HG03432 (cell line): ENCODE measurements around the gene SLC29A1.

ENCODE experiments used
- ATAC-seq: cut with Tn5 transposase; IDR thresholded peaks from one replicate; pipeline ENCODE4 v1.9.1; 2021; ENCODE audit warnings: mild to moderate bottlenecking, moderate library complexity; ENCODE audit not compliant: unreplicated experiment

SLC29A1 gene

DNA sequence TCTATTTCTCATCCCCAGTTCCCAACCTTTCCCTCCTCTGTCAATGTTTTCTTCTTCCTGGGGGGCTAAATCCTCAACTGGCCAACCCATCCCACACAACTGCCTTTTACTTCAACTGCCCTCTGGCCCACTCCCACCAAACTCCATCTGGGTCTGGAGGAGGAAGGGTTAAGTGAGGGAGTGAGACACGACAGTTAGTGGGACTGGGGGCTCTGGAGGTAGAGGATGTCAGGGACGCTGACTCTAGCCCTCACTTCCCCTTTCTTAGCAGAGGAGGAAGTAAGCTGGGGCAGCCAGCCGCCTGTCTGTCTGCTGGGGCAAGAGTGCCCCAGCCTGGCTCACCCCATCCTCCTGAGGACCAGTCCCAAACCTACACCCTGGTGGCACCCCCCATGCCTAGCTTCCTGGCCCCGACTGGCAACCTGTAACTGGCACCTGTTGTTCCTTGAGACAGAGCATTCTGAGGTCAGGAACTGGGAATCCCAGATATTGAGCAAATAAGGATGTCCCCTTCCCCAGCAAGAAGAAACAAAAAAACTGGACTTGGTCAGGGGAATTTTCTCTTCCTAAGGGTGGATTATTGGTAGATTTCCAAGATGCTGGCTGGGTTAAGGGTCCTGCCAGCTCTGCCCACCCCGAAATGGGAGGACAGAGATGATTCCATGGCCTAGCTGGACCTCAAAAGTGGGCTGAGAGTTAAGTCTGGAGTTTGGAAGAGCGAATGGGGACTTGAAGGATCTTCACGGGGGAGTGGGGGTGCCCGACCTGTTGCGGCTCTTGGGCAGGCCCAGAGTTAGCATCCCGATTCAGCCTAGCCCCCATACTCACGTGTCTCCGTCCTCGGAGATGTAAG lies 41.0 kb downstream of the SLC29A1 start:
- ATAC-seq = peak; percentile 27

DNA sequence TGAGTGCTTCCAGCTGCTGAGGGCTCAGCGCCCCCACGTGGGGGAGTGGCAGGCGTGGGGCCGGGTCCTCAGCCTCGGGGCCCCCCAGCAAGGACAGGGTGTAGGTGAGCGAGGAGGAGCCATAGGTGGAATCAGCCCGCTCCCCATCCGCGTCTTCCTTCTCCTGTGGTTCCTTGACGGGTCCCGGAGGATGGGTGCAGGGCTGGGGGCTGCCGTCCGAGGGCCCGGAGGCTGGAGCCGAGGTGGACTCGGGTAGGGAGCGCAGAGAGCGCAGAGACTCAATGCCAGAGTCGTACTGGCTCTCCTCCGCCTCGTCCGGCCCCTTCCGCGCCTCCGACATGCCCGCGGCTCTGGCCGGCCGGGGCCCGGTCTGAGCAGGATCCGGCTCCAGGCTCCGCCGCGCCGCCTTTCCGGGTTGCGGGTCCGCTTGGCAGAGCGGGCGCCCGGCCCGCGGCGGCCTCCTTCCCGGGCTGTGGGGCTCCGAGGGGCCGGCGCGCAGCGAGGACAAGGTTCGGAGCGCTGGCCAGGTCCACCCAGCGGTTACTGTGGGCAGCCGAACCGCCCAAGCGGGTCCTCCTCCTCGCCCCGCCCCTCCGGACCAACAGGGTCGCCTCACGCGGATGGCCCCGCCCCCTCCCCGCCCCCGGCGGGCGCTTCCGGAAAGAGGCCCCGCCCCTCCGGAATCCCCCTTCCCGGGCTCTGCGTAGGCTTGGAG lies 41.8 kb downstream of the SLC29A1 start, which contains the start of gene NFKBIE:
Gene NFKBIE (minus strand): TSS at position 545 of the 715 bp plus-strand sequence. CDS start 205 bp downstream, at position 340.
- ATAC-seq = peak; percentile 53

DNA sequence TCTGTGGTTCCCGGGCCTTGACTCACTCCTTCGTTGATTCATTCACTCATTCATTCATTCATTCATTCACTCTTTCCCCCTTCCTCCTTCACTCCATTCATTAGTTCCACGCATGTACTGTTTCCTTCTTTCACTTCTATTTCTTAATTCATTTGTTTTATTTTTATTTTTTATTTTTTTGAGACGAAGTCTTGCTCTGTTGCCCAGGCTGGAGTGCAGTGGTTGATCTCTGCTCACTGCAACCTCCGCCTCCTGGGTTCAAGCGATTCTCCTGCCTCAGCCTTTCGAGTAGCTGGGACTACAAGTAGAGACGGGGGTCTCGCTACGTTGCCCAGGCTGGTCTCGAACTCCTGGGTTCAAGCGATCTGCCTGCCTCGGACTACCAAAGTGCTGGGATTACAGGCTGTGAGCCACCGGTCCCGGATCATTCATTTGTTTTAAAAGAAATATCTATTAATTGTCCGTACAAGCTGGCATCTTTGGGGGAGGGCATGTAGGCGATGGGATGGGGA lies 42.4 kb downstream of the SLC29A1 start:
- no peak for ATAC-seq

DNA sequence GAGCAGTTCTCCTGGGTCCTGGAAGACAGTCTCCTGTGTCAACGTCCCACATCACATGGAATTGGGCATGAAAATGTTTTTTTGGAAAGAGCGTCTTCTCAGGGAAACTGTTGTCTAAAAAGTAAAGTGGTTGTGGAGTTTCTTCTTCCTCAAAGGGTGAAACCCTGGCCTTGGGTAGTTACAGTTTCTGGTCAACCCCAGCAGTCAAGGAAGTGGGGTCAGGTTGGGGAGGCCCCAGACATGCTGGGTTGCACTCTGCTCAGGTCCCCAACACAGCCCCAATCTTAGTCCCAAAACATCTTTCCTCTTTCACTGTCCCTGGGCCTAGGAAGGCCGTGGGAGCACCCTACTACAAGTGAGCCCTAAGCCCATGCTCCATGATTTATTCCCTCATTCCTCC lies 43.0 kb downstream of the SLC29A1 start:
- ATAC-seq = peak; percentile 25

DNA sequence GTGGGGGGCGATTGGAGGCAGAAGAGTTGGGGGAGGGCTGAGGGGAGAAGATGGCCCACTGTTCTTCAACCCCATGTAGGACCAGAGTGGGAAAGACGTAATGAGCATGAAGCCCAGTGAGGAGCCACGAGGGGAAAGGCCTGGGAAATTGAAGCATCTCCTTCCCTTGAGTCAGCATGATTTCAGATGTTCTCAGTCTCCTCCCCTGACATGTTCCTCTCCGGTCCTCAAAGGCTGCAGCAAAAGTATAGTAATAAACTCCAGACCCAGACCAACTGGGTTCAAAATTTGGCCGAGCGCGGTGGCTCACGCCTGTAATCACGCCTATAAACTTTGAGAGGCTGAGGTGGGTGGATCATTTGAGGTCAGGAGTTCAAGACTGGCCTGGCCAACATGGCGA lies 43.9 kb downstream of the SLC29A1 start:
- ATAC-seq = no peak

DNA sequence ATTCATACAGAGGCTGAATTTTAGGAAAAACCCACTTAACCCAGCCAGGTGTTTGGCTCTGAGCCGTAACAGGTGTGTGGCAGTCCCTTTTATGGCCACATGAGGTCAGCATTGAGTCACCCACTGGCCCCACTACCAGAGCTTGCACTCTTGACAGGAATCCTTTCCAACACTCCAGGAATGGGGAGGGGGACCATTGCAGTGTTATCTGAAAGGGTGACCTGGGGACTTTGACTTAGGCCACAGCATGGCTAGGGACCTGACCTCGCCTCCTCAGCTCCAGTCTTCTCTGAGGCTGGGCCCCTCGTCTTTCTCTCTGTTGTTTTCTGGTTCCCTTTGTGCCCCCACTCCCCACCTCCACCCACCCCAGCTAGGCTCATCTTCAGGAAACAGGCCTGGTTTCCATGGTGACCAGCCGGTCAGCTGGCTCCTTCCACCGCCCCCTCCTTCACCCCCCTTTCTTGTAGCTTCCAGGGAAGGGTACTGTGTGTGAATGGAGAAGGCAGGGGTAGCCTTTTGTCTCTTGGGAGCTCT lies 44.8 kb downstream of the SLC29A1 start:
- no peak for ATAC-seq

DNA sequence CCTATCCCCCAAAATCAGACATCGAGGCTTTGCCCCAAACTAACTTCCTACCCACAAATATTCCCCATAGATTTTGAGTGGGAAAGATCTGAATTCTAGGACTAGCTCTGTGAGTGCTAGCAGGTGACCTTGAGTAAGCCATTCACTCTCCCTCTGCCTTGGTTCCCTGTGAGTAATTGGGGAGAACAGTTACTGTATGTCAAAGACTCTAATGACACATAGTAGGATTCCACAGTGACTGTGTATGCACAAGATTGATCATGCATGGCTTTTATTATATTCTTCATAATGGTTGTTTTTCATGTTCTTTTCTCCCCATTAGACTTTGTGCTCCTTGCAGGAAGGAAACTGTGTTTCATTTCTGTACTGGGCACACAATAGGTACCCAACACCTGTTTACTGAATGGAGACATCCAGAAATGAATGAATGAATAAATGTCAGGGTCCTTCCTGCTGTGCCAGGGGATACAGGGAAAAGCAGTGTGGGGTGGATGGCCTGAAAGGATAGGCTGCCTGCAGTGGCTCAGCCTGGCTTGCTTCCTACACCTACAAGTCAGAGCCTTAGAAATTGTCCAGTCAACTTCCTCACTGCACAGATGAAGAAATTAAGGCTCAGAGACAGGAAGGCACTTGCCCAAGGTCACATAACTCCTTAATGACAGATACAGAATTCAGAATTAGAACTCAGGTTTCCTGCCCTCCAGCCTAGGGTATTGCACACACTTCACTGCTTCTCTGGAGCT lies 46.0 kb downstream of the SLC29A1 start:
- no peak for ATAC-seq

DNA sequence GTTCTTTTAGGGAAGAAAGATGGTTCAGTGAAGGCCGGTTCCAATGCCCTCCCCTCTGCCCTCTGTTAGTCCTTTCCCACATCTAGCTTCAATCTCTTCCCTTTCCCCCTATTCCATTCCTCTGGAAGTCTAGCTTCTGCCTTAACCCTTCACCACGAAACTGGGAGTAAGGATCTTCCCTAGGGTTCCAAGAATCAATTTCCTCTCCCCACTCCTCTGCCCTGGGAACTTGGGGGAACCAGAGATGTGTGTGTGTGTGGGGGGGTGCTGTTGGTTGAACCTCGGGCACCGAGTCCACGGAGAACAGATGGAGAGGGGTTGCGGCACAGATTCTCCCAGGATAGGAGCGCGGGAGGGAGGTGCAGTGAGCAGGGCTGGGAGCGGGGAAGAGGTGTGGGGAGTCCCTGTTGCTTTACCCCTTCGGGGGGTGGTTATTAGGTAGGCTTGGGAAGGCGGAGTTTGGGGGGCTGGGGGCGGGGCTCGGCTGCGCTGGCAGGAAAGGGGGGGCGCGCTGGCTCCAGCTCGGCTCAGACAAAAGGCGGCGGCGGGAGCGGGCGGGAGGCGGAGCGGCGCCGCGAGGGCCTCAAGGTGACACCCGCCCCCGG lies 46.6 kb downstream of the SLC29A1 start, which contains the start of gene TMEM151B:
Gene TMEM151B (plus strand): TSS at position 530 of the 605 bp plus-strand sequence. CDS start 293 bp downstream, outside the sequence.
- no peak for ATAC-seq

DNA sequence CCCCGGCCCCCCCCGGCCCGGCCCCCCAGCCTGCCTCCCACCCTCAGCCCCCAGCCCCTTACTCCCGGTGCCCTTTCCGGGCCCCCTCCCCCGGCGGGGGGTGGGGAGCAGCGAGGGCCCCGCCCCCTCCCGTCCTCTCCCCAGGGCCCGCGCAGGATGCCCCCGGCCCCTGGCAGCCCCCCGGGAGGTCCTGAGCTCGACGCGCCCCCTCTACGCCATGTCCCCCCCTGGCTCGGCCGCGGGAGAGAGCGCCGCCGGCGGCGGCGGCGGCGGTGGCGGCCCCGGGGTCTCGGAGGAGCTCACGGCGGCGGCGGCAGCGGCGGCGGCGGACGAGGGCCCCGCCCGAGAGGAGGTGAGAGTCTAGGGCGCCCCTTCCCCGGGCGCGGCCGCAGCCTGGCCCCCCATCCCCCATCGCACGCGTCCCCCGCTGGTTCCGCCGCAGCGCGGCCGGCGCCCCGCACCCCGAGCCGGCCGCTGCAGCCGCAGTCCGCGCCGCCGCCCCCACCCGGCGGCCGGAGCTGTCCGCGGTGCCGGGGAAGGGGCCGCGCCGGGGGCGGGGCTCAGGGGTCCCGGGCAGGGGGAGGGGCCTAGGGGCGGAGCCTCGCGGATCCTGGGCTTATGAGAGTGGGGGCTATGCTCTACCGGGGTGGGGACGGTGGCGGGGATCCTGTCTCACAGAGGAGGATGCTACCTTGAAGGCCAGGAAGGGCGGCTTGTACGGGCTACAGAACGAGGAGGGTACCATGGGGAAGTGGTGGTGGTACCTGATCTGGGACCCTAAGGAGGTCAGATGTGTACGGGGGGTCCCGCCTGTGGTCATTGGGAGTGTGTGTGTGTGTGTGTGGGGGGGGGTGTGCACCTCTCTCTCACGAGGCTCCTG lies 47.4 kb downstream of the SLC29A1 start:
- no peak for ATAC-seq

DNA sequence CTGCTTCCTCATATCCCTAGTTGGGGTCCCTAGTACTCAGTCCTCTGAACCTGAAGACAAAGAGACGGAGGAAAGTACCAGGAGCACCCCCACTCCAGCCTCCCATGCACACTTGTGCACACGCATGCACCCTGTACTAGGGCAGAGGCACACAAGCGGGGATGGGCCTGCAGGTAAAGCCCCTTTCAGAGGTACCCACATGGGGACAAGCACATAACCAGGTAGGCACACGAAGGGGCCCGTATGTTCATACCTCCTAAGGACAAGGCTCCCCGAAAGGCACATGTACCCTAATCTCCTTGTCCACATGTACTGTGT lies 48.0 kb downstream of the SLC29A1 start:
- ATAC-seq = no peak

DNA sequence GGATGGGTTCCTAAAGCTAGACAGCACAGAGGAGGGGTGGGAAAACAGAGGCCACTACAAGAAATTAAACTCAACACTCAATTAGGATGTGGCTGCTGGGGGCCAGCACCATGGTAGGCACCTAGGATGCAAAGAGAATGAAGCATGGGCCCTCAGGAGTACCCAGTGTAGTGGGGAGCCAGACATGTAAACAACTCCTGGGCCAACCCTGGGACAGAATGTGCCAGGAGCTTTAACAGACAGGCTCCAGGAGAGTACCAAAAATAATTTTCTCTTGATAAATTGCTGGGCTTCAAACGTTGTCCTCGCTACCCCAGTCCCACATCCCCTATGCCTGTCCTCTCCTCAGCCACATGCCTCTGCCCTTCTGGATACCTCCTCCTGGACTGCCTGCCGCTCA lies 48.5 kb downstream of the SLC29A1 start:
- ATAC-seq = no peak

DNA sequence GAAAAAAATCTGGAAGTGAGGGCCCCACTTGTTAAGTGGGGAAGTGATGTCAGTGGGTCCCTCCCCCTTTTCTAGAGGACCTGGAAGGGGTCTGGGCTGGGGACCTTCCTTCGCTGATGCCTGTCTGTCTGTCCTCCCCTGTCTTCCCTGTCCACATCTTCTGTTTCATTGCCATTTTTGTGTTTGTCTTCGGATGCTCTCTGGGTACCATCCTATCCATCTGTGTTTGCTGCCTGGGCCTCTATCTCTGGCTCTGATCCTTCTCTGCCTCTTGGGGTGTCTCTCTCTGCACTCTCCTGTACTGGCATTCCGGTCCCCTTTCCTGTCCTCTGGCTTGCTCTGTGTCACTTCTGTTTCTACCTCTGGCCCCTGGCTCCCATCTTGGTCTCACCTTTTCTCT lies 49.1 kb downstream of the SLC29A1 start:
- no peak for ATAC-seq

DNA sequence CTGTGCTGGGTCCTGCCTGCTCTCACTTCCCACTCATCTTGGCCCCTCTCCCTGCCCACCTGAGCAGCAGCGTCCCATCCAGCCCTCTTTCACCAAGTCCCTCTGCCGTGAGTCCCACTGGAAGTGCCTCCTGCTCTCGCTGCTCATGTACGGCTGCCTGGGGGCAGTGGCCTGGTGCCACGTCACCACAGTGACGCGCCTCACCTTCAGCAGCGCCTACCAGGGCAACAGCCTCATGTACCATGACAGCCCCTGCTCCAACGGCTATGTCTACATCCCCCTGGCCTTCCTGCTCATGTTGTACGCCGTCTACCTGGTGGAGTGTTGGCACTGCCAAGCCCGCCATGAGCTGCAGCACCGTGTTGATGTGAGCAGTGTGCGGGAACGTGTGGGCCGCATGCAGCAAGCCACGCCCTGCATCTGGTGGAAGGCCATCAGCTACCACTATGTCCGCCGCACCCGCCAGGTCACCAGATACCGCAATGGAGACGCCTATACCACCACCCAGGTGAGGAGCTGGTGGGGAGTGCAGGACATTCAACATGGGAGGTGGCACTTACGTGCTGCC lies 49.7 kb downstream of the SLC29A1 start:
- no peak for ATAC-seq

DNA sequence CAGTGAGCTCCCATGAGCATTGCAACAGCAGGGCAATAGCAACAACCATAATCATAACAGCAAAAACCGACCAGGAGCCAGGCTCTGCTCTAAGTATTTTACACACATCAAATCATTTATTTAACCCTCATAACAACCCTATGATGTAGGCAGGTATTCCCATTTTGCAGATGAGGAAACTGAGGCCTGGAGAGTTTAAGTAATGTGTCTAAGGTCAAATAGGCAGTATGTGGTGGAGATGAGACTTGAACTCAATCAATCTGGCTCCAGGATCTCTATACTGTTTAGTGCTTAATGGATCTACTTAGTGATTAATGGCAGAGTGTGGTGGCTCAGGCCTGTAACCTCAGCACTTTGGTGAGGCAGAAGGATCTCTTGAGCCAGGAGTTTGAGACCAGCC lies 50.2 kb downstream of the SLC29A1 start:
- no peak for ATAC-seq

DNA sequence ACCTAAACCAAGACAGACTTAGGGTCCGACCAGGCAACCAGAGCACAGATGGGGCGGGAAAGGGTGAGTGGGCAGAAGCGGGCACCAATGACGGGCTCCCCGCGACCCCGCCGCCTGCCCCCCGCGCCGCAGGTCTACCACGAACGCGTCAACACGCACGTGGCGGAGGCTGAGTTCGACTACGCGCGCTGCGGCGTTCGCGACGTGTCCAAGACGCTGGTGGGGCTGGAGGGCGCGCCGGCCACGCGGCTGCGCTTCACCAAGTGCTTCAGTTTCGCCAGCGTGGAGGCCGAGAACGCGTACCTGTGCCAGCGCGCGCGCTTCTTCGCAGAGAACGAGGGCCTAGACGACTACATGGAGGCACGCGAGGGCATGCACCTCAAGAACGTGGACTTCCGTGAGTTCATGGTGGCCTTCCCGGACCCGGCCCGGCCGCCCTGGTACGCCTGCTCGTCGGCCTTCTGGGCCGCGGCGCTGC lies 51.9 kb downstream of the SLC29A1 start:
- ATAC-seq = no peak

DNA sequence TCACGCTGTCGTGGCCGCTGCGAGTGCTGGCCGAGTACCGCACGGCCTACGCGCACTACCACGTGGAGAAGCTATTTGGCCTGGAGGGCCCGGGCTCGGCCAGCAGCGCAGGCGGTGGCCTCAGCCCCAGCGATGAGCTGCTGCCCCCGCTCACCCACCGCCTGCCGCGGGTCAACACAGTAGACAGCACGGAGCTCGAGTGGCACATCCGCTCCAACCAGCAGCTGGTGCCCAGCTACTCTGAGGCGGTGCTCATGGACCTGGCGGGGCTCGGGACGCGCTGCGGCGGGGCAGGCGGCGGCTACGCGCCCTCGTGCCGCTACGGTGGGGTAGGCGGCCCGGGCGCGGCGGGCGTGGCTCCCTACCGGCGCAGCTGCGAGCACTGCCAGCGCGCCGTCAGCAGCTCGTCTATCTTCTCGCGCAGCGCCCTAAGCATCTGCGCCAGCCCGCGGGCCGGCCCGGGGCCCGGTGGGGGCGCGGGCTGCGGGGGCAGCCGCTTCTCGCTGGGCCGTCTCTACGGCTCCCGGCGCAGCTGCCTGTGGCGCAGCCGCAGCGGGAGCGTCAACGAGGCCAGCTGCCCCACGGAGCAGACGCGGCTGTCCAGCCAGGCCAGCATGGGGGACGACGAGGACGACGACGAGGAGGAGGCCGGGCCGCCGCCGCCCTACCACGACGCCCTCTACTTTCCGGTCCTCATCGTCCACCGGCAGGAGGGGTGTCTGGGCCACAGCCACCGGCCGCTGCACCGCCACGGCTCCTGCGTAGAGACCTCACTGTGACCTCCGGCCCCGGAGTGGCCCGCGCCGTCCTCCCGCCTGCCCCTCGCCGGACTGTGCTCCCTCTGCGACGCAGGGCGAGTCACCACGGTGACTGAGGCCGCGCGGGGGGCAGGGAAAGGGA lies 52.6 kb downstream of the SLC29A1 start:
- ATAC-seq = no peak

DNA sequence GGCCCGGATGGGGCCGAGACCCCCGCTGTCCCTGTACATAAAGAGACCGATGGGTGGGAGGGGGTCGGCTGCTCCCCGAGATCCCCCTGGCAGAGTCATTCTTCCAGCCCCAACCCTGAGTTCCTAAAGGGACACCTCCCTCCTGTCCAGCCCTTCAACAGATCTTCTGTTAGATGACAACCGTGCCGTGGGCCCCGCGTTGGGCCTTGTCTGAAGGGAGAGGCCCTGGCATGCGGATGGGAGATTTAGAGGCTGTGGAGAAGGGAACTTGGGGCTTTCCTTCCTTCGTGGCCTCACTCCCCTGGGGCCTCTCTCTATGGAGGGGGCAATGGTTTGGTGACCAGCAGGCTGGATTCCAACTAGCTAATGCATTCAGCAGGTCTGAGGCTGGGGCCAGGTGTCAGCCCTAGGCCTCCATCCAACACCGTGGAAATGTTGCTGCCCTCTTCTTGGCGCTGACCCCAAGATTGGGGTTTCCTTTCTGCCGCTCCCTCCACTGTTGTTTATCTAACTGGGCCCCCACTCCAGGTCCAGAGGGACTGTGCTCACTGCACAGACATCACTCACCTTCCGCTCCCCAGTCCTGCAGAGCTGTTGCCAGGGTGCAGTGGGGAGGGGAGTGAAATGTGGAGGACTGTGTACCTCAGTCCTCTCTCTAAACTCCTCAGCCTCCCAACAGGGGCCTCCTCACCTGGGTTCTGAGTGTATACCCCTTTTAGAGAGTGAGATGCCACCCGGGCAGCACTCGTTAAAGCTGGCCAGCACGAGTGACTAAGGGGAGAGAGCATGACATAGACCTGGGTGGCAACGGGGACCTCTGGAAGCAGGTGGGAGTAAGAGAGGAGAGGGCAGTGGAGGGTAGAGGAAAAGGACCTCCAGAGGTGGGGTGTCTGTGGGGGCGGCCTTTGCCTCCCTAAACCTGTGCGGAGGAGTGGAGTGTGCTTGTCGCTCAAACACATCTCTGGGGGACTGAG lies 53.6 kb downstream of the SLC29A1 start:
- no peak for ATAC-seq
